Motor neuron (in vitro differentiated cells): Measurements from ENCODE around the gene SLC38A8. TPM values are rescaled to one million over a fixed set of nuclear protein-coding genes. Genes with fewer than 3 reads are reported as not detected.

ENCODE experiments used
- ATAC-seq, 8 experiments: fragments of 200-7000 bp; cut with Tn5 transposase; replicated peaks in 6 of 8; 2 replicates each; pipeline ENCODE4 v1.8.0; 2021; ENCODE audit warnings: mild to moderate bottlenecking in 8 of 8, moderate library complexity in 8 of 8
- H3K27ac ChIP-seq, 2 donors: fragments of 250-450 bp; sonication (Bioruptor Pico); 2 replicates each; pipeline ENCODE4 v1.9.0; 2021; ENCODE audit warnings: antibody characterized with exemption in 2 of 2, mild to moderate bottlenecking in 2 of 2, moderate library complexity in 1 of 2
- H3K4me1 ChIP-seq, 2 donors: fragments of 250-450 bp; sonication (Bioruptor Pico); replicated peaks in 1 of 2; 2 replicates each; pipeline ENCODE4 v1.6.1; 2021; ENCODE audit warnings: antibody characterized with exemption in 2 of 2, mild to moderate bottlenecking in 2 of 2, moderate library complexity in 1 of 2
- H3K4me3 ChIP-seq, 5 donors: fragments of 250-450 bp; sonication (Bioruptor Pico); 2 replicates each; pipeline ENCODE4 v1.9.0; 2021; ENCODE audit warnings: antibody characterized with exemption in 5 of 5, mild to moderate bottlenecking in 5 of 5, moderate library complexity in 4 of 5
- WGBS, 10 experiments: fragments of 450-650 bp; shearing (Covaris generic); methylation state at CpG; one replicate each; pipeline ENCODE4 v1.0.0; 2022; 5-methylcytosine and 5-hydroxymethylcytosine counted together
- in situ Hi-C, 9 experiments: fragments of 400-800 bp; cut with MboI; loops; one replicate each; pipeline ENCODE4 v1.15.0; 2021; ENCODE audit warnings: low sequenced_read_pairs in 9 of 9, low pct_unique_long_range_greater_than_20kb in 2 of 9; ENCODE audit not compliant: unreplicated experiment in 9 of 9
- total RNA-seq, 8 experiments: library from RNA; unstranded; fragments of 300-600 nt; gene quantifications; 2 replicates each; pipeline versions ENCODE4 v1.2.3 to v1.2.4, GENCODE V29; 2022

SLC38A8 gene
- 1 to 10 TPM in 3 of 8 experiments, under 1 TPM in 1, not detected in 4; 0.27 to 1.9 (median 1.5) TPM for total RNA-seq

DNA sequence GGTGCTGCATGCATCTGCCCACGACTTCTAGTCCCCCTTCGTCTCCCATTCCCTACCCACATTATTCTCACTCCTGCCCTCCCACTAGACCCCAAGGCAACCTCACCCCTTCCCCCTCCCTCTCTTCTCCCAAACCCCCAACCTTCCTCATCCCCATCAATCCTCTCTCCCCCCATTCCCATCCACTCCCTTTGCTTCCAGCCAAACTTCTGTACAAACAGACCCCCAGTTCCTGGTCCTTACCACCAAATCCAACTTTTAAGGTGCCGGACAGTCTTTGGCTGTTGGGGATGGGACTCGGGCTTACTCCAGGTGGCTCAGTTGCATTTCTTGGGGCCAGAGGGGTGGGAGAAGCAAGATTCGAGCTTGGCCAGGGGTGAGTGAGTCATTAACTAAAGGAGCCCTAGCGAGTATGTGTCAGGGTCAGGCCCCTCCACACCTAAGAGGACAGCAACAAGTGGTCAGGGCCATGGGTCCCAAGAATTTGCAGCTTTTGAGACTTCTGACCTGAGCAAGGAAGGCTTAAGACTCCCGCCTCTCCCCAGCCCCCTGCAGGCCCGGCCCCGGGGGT lies at the start of gene SLC38A8:
Gene SLC38A8, minus strand, starts transcription at position 488 of the 571 bp plus-strand sequence. CDS start 638 bp downstream, outside the sequence.
- ATAC-seq, result no peak
- peaks cover 20 to 24% of the 10 kb centered on the region in 2 donors for H3K4me1 ChIP-seq
- 70 to 100% (median 80%) methylated on average over 1 to 2 of the region's 9 CpGs; no CpG with 5 or more reads in 5 of the 10 experiments for WGBS, 10 experiments

DNA sequence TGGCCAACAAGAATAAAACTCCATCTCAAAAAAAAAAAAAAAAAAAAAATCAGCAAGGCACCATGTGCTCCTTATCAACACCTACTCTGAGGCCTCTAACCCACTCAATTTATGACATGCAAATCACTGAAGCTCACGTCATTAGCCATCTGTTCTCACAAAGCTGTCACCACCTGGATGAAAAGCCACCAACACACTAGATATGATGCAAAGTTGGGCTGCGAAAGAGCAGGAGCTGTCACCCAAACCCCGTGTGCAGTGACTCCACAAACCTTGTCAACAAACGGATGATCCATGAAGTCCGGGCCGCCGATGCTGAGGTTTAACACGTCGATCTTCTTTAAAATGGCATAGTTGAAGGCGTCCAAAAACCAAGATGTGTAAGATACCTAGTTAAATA lies 48.9 kb upstream of the SLC38A8 start:
- in situ Hi-C loops, result loop anchor here in 1 of 9 experiments (25.0 kb wide), 1 partner anchor 396 kb away; no protein-coding TSS in a partner anchor
- H3K27ac ChIP-seq, result no peak overlapping the region
- WGBS, 10 experiments, result 68 to 100% (median 86%) methylated on average over 1 to 10 of the region's 10 CpGs; no CpG with 5 or more reads in 1 of the 10 experiments

More for the DNA sequence above, at the start of gene SLC38A8:
- no peak within 1 kb of the TSS for H3K27ac ChIP-seq
- H3K4me3 ChIP-seq, result no peak within 1 kb of the TSS
- in situ Hi-C loops, result no loop called here

DNA sequence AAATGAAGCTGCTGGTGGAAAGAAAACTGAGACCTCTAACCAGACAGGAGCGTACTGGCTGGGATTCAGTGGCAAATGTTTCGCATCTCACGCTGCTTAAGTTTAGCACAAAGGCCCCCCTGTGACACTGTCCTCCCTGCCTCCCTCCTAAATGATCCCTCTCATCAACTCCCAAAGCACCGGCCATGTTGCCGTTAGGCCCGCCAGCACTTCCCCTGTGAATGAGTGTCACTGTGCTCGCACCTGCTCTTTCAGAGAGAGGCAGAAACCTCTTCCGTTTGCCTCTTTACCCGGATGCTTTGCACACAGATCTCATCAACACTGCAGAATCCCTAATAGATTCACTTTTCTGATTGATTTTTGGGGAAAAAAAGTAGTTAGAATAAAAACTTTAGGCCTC lies 47.6 kb upstream of the SLC38A8 start:
- WGBS, 10 experiments, result 80 to 100% (median 88%) methylated on average over 2 to 7 of the region's 9 CpGs
- ATAC-seq, result no peak
- H3K27ac ChIP-seq, result no peak overlapping the region
- no peak overlapping the region for H3K4me3 ChIP-seq
- no peaks in the 10 kb centered on the region for H3K4me1 ChIP-seq
- in situ Hi-C loops, result loop anchor here in 1 of 9 experiments (25.0 kb wide), 1 partner anchor 397 kb away; no protein-coding TSS in a partner anchor

More for the DNA sequence above, 48.9 kb upstream of the SLC38A8 start:
- peak in 4 of 8 experiments; percentile 23 to 82 (median 50) for ATAC-seq
- Histone ChIP-seq H3K4me1 (no peaks in the 10 kb centered on the region), H3K4me3 (no peak overlapping the region)

GRCh38 chr16:84088695-84089395 lies 46.2 kb upstream of the SLC38A8 start:
- WGBS, 10 experiments, result 67 to 100% (median 80%) methylated on average over 1 to 11 of the region's 15 CpGs
- in situ Hi-C loops, result loop anchor here in 3 of 9 experiments (10.0 to 25.0 kb wide), 3 partner anchors 76 to 398 kb away; no protein-coding TSS in a partner anchor
- H3K4me1 ChIP-seq, result no peaks in the 10 kb centered on the region
- no peak overlapping the region for H3K27ac ChIP-seq
- H3K4me3 ChIP-seq, result no peak overlapping the region
- peak in 3 of 8 experiments; percentile 62 to 67 (median 65) for ATAC-seq

GRCh38 chr16:84087466-84088151 lies 45.0 kb upstream of the SLC38A8 start:
- in situ Hi-C loops, result loop anchor here in 3 of 9 experiments (10.0 to 25.0 kb wide), 3 partner anchors 77 to 400 kb away; no protein-coding TSS in a partner anchor
- 76 to 93% (median 87%) methylated on average over 1 to 10 of the region's 11 CpGs; no CpG with 5 or more reads in 2 of the 10 experiments for WGBS, 10 experiments
- ATAC-seq, result no peak
- H3K4me3 ChIP-seq, result no peak overlapping the region
- H3K27ac ChIP-seq, result no peak overlapping the region
- no peaks in the 10 kb centered on the region for H3K4me1 ChIP-seq

DNA sequence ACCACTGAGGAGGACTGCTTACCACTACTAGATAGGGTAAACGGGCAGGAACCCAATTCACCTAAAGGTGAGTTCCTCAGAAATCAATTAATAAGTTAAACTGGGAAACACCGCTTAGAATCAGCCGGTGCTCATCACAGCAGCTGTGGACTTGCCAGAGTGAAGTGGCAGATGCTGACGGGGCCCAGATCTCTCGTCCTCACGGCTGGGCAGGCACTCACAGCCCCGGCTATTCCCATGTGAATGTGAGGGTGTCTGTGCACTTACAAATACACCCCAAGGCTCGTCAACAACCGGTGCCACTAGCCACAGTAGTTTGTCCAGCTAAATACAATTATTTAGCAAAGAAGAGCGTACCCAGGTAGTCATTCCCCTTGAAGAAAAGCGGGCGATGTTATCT lies 44.4 kb upstream of the SLC38A8 start:
- H3K27ac ChIP-seq, result no peak overlapping the region
- in situ Hi-C loops, result loop anchor here in 3 of 9 experiments (10.0 to 25.0 kb wide), 3 partner anchors 78 to 400 kb away; no protein-coding TSS in a partner anchor
- WGBS, 10 experiments, result 80 to 100% (median 94%) methylated on average over 3 to 12 of the region's 12 CpGs; no CpG with 5 or more reads in 1 of the 10 experiments
- H3K4me3 ChIP-seq, result no peak overlapping the region
- no peaks in the 10 kb centered on the region for H3K4me1 ChIP-seq
- no peak for ATAC-seq

DNA sequence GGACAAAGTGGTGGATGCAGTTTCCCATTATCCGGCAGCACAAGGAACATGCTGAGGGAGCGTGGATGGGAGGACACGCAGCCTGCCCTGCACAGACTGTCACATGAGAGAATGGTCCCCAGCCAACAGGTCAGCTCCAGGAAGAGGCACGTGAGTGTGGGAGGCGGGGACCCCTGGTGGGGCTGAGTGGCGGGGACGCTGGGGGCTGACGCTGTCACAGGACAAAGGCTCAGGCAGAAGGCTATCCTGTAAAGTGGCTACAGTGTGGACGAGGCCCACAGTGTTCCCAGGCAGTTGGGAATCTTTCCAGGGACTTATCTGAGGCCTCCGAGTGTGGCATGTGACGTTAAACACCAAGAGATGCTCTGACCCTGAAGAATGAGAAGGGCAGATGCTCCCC lies 43.7 kb upstream of the SLC38A8 start:
- Histone ChIP-seq H3K4me3 (no peak overlapping the region), H3K27ac (no peak overlapping the region), H3K4me1 (no peaks in the 10 kb centered on the region)
- ATAC-seq, result peak in 3 of 8 experiments; percentile 45 to 54 (median 50)
- 20 to 88% (median 87%) methylated on average over 1 to 3 of the region's 11 CpGs; no CpG with 5 or more reads in 7 of the 10 experiments for WGBS, 10 experiments
- in situ Hi-C loops, result loop anchor here in 3 of 9 experiments (10.0 to 25.0 kb wide), 3 partner anchors 78 to 401 kb away; no protein-coding TSS in a partner anchor

GRCh38 chr16:84085773-84086172 lies 43.2 kb upstream of the SLC38A8 start:
- Histone ChIP-seq H3K4me3 (no peak overlapping the region), H3K27ac (no peak overlapping the region), H3K4me1 (no peaks in the 10 kb centered on the region)
- 64 to 97% (median 77%) methylated on average over 5 to 6 of the region's 6 CpGs; no CpG with 5 or more reads in 1 of the 10 experiments for WGBS, 10 experiments
- in situ Hi-C loops, result loop anchor here in 3 of 9 experiments (10.0 to 25.0 kb wide), 3 partner anchors 79 to 402 kb away; no protein-coding TSS in a partner anchor
- no peak for ATAC-seq

GRCh38 chr16:84085271-84085667 lies 42.7 kb upstream of the SLC38A8 start:
- no peaks in the 10 kb centered on the region for H3K4me1 ChIP-seq
- WGBS, 10 experiments, result 56 to 100% (median 81%) methylated on average over 1 to 3 of the region's 8 CpGs; no CpG with 5 or more reads in 2 of the 10 experiments
- in situ Hi-C loops, result loop anchor here in 3 of 9 experiments (10.0 to 25.0 kb wide), 3 partner anchors 80 to 402 kb away; no protein-coding TSS in a partner anchor
- no peak overlapping the region for H3K4me3 ChIP-seq
- ATAC-seq, result no peak
- H3K27ac ChIP-seq, result no peak overlapping the region

GRCh38 chr16:84084570-84085270 lies 42.1 kb upstream of the SLC38A8 start:
- ATAC-seq, result peak; percentile 69 to 93 (median 79)
- in situ Hi-C loops, result loop anchor here in 3 of 9 experiments (10.0 to 25.0 kb wide), 3 partner anchors 80 to 403 kb away; no protein-coding TSS in a partner anchor
- Histone ChIP-seq H3K4me3 (no peak overlapping the region), H3K4me1 (no peaks in the 10 kb centered on the region), H3K27ac (no peak overlapping the region)
- 20 to 80% (median 47%) methylated on average over 1 to 10 of the region's 11 CpGs; no CpG with 5 or more reads in 4 of the 10 experiments for WGBS, 10 experiments

- 70 to 97% (median 90%) methylated on average over 1 to 8 of the region's 11 CpGs for WGBS, 10 experiments
- in situ Hi-C loops, result loop anchor here in 3 of 9 experiments (10.0 to 25.0 kb wide), 3 partner anchors 82 to 404 kb away; no protein-coding TSS in a partner anchor
- no peak for ATAC-seq
- Histone ChIP-seq H3K27ac (no peak overlapping the region), H3K4me1 (no peaks in the 10 kb centered on the region), H3K4me3 (no peak overlapping the region)
Measured at GRCh38 chr16:84082835-84083569, 40.4 kb upstream of the SLC38A8 start.
